ENCODE results near the gene PITPNC1. TPM values are rescaled to one million over a fixed set of nuclear protein-coding genes. Genes with fewer than 3 reads are reported as not detected.
"Not testable (repeated sequence)": the region's sequence is repeated elsewhere in the genome, so short reads cannot be mapped to it uniquely, and the experiment has no call there.

The PITPNC1 gene
- total RNA-seq, 1 donor: 25.7 TPM

- H3K4me3 ChIP-seq (ENCODE audit: low read depth, low read length): peak overlapping the region; percentile 41
- no peak for DNase-seq (ENCODE audit: low read depth)
- no peak for TF ChIP-seq CTCF (IDR thresholded peaks at IDR 0.05; ENCODE audit: insufficient read depth, low read length)
These were observed 115.2 kb downstream of the PITPNC1 start for GRCh38 chr17:67492251-67492740.

- H3K4me3 ChIP-seq (ENCODE audit: low read depth, low read length): peak overlapping the region; percentile 41
These were observed 115.9 kb downstream of the PITPNC1 start for GRCh38 chr17:67492824-67493517.

GRCh38 chr17:67493812-67494211, 116.7 kb downstream of the PITPNC1 start:
- no peak for TF ChIP-seq CTCF (IDR thresholded peaks at IDR 0.05; ENCODE audit: insufficient read depth, low read length)

More at GRCh38 chr17:67492824-67493517, 115.9 kb downstream of the PITPNC1 start:
- peak; percentile 44 for DNase-seq (ENCODE audit: low read depth)
- TF ChIP-seq CTCF (IDR thresholded peaks at IDR 0.05; ENCODE audit: insufficient read depth, low read length): no peak

GRCh38 chr17:67495534-67495933, 118.5 kb downstream of the PITPNC1 start:
- DNase-seq (ENCODE audit: low read depth); H3K4me3 ChIP-seq (ENCODE audit: low read depth, low read length): not testable (repeated sequence)

More at GRCh38 chr17:67493812-67494211, 116.7 kb downstream of the PITPNC1 start:
- no peak for DNase-seq (ENCODE audit: low read depth)
- no peak overlapping the region for H3K4me3 ChIP-seq (ENCODE audit: low read depth, low read length)

GRCh38 chr17:67496286-67496685, 119.2 kb downstream of the PITPNC1 start:
- no peak for TF ChIP-seq CTCF (IDR thresholded peaks at IDR 0.05; ENCODE audit: insufficient read depth, low read length)
- H3K4me3 ChIP-seq (ENCODE audit: low read depth, low read length): no peak overlapping the region
- no peak for DNase-seq (ENCODE audit: low read depth)

GRCh38 chr17:67499685-67500084, 122.6 kb downstream of the PITPNC1 start:
- TF ChIP-seq CTCF (IDR thresholded peaks at IDR 0.05; ENCODE audit: insufficient read depth, low read length): no peak
- no peak for DNase-seq (ENCODE audit: low read depth)
- no peak overlapping the region for H3K4me3 ChIP-seq (ENCODE audit: low read depth, low read length)

- TF ChIP-seq CTCF (IDR thresholded peaks at IDR 0.05; ENCODE audit: insufficient read depth, low read length): no peak
- peak; percentile 53 for DNase-seq (ENCODE audit: low read depth)
- H3K4me3 ChIP-seq (ENCODE audit: low read depth, low read length): no peak overlapping the region
These were observed 123.2 kb downstream of the PITPNC1 start for GRCh38 chr17:67500261-67500660.

All from fibroblast of the aortic adventitia (primary cell).